ENCODE measurements around the gene TLCD2. TPM values are rescaled to one million over a fixed set of nuclear protein-coding genes. Genes with fewer than 3 reads are reported as not detected.
A peak's percentile ranks its signal among the peaks of the same experiment; 100 is the strongest.

Gene TLCD2
- total RNA-seq, 2 donors from 2014 or later: 2.3 TPM

- no peak overlapping the region for H3K4me3 ChIP-seq
- WGBS: 92% methylated on average over 18 of the region's 21 CpGs
- intact Hi-C loops (cut with DNase I): no loop called here
- peaks cover 19% of the 10 kb centered on the region for H3K4me1 ChIP-seq (replicated peaks)
- no peak for TF ChIP-seq POLR2A (IDR thresholded peaks at IDR 0.05)
- no peak for TF ChIP-seq CTCF (IDR thresholded peaks at IDR 0.05)
- no peak for TF ChIP-seq POLR2AphosphoS5 (IDR thresholded peaks at IDR 0.05)
- H3K27ac ChIP-seq: no peak overlapping the region
- DNase-seq (ENCODE audit: low spot score): no peak
- H3K9me3 ChIP-seq: no peaks in the 10 kb centered on the region
- no peaks in the 10 kb centered on the region for H3K27me3 ChIP-seq (replicated peaks; ENCODE audit: insufficient read depth)
- no peaks in the 10 kb centered on the region for H3K36me3 ChIP-seq
Observed at GRCh38 chr17:1727258-1727789, 17.1 kb upstream of the TLCD2 start.

GRCh38 chr17:1726626-1727257 is 16.6 kb upstream of the TLCD2 start:
- no peak for DNase-seq (ENCODE audit: low spot score)
- intact Hi-C loops (cut with DNase I): no loop called here
- H3K27me3 ChIP-seq (replicated peaks; ENCODE audit: insufficient read depth): no peaks in the 10 kb centered on the region
- TF ChIP-seq POLR2A (IDR thresholded peaks at IDR 0.05) (no peak), POLR2AphosphoS5 (IDR thresholded peaks at IDR 0.05) (no peak), CTCF (IDR thresholded peaks at IDR 0.05) (no peak)
- no peaks in the 10 kb centered on the region for H3K36me3 ChIP-seq
- H3K4me3 ChIP-seq: no peak overlapping the region
- no peaks in the 10 kb centered on the region for H3K9me3 ChIP-seq
- no peak overlapping the region for H3K27ac ChIP-seq
- WGBS: 67% methylated on average over 18 of the region's 18 CpGs
- peaks cover 19% of the 10 kb centered on the region for H3K4me1 ChIP-seq (replicated peaks)

GRCh38 chr17:1725642-1726511 is 15.7 kb upstream of the TLCD2 start:
- peaks cover 12% of the 10 kb centered on the region for H3K4me1 ChIP-seq (replicated peaks)
- H3K36me3 ChIP-seq: no peaks in the 10 kb centered on the region
- H3K27me3 ChIP-seq (replicated peaks; ENCODE audit: insufficient read depth): no peaks in the 10 kb centered on the region
- intact Hi-C loops (cut with DNase I): no loop called here
- H3K4me3 ChIP-seq: no peak overlapping the region
- no peak overlapping the region for H3K27ac ChIP-seq
- H3K9me3 ChIP-seq: no peaks in the 10 kb centered on the region
- TF ChIP-seq POLR2A (IDR thresholded peaks at IDR 0.05) (no peak), POLR2AphosphoS5 (IDR thresholded peaks at IDR 0.05) (no peak), CTCF (IDR thresholded peaks at IDR 0.05) (no peak)
- WGBS: 92% methylated on average over 54 of the region's 54 CpGs
- DNase-seq (ENCODE audit: low spot score): no peak

- Histone ChIP-seq H3K27ac (peak overlapping the region; percentile 79 to 81), H3K4me3 (peak overlapping the region; percentile 64 to 68), H3K36me3 (no peaks in the 10 kb centered on the region), H3K27me3 (replicated peaks; ENCODE audit: insufficient read depth) (no peaks in the 10 kb centered on the region), H3K4me1 (replicated peaks) (peaks cover 4% of the 10 kb centered on the region), H3K9me3 (no peaks in the 10 kb centered on the region)
- 17% methylated on average over 22 of the region's 51 CpGs for WGBS
- intact Hi-C loops (cut with DNase I): loop anchor here (5.0 kb wide), 2 partner anchors 142 to 307 kb away; partner anchors contain the start of gene DPH1
- TF ChIP-seq CTCF (IDR thresholded peaks at IDR 0.05) (no peak), POLR2A (IDR thresholded peaks at IDR 0.05) (no peak), POLR2AphosphoS5 (IDR thresholded peaks at IDR 0.05) (no peak)
- no peak for DNase-seq (ENCODE audit: low spot score)
Observed at GRCh38 chr17:1724869-1725641, 14.9 kb upstream of the TLCD2 start.

All from prostate gland (tissue), 2 donors.